Omental fat pad (tissue), 4 donors: ENCODE data around the gene ZBED5. TPM values are rescaled to one million over a fixed set of nuclear protein-coding genes. Genes with fewer than 3 reads are reported as not detected.
A peak's percentile ranks its signal among the peaks of the same experiment; 100 is the strongest.

ENCODE experiments used
- ATAC-seq: fragments of 150-250 bp; one replicate; pipeline ENCODE4 v1.9.1; 2016; ENCODE audit warnings: mild to moderate bottlenecking, moderate library complexity; ENCODE audit not compliant: low FRiP score
- DNase-seq: peaks from one replicate; pipeline ENCODE4 v3.0.0-alpha.2; 2019; ENCODE audit warnings: low spot score
- total RNA-seq, 4 donors: library from RNA; depleted of rRNA; stranded (reverse); fragments of >200 nt; gene quantifications; one replicate each; pipeline ENCODE4 v1.1.0, GENCODE V29; 2016
- TF ChIP-seq, protein P1 (sequence below), 3 donors: fragments of 450-650 bp; IDR thresholded peaks; one replicate each; pipeline ENCODE4 v1.5.1; 2016 to 2017; ENCODE audit warnings: antibody characterized with exemption in 3 of 3, mild to moderate bottlenecking in 3 of 3, moderate library complexity in 2 of 3

Gene ZBED5
- total RNA-seq, 4 donors from 2014 or later = 16.5 to 44.0 (median 22.6) TPM

DNA sequence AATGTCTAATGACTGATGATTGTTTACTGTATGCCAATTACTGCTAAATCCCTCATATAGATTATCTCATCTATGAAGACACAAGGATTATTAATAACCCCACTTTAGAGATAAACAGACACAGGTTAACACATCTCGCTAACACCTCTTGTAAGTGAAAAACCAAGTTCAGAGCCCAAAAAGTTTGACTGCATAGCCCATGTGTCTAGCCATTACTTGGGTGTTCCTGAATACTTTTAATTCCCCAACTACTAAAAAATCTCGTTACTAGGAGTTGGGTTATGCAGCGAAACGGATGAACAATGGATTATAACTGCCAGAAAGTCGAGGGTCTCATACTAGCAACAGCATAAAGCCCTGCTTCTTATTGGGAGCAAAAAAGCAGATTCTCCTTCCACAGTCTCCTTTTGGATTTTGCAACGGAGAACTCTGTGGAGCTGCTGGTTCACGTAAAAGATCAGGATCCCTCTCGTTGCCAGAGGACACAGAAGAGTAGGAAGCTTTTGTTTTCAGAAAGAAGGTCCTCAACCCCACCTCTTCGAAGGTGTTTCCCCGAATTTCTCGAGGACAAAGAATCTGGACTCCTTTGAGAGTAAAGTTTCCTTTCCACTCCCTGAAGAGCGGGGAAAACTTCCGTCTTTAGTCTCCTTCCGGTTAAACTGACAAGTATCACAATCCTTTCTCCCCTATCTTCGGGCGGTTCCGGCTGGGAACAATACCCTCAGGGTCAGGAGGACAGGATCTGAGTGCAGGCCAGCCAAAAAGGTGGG is 979 bp downstream of the ZBED5 start:
- no peak for DNase-seq
- peak; percentile 2 for ATAC-seq
- TF ChIP-seq, protein P1, sequence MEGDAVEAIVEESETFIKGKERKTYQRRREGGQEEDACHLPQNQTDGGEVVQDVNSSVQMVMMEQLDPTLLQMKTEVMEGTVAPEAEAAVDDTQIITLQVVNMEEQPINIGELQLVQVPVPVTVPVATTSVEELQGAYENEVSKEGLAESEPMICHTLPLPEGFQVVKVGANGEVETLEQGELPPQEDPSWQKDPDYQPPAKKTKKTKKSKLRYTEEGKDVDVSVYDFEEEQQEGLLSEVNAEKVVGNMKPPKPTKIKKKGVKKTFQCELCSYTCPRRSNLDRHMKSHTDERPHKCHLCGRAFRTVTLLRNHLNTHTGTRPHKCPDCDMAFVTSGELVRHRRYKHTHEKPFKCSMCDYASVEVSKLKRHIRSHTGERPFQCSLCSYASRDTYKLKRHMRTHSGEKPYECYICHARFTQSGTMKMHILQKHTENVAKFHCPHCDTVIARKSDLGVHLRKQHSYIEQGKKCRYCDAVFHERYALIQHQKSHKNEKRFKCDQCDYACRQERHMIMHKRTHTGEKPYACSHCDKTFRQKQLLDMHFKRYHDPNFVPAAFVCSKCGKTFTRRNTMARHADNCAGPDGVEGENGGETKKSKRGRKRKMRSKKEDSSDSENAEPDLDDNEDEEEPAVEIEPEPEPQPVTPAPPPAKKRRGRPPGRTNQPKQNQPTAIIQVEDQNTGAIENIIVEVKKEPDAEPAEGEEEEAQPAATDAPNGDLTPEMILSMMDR (IDR thresholded peaks at IDR 0.05) = no peak

DNA sequence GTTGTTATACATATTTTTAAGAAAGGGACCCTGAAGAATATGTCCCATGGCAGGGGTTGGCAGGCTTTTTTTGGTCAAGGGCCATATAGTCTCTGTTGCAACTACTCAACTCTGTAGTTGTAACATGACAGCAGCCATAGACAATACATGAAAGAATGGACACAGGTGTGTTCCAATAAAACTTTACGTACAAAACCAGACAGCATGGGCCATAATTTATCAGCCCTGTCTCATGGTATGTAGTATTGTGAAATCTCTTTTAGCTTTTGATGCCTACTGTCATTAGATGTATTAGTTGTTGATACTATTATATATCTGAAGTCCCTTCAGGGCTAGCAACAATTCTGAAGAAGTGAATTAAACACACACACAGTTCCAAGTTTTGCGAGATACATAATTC is 2.6 kb downstream of the ZBED5 start:
- no peak for DNase-seq
- TF ChIP-seq, protein P1 (IDR thresholded peaks at IDR 0.05) = no peak
- no peak for ATAC-seq

DNA sequence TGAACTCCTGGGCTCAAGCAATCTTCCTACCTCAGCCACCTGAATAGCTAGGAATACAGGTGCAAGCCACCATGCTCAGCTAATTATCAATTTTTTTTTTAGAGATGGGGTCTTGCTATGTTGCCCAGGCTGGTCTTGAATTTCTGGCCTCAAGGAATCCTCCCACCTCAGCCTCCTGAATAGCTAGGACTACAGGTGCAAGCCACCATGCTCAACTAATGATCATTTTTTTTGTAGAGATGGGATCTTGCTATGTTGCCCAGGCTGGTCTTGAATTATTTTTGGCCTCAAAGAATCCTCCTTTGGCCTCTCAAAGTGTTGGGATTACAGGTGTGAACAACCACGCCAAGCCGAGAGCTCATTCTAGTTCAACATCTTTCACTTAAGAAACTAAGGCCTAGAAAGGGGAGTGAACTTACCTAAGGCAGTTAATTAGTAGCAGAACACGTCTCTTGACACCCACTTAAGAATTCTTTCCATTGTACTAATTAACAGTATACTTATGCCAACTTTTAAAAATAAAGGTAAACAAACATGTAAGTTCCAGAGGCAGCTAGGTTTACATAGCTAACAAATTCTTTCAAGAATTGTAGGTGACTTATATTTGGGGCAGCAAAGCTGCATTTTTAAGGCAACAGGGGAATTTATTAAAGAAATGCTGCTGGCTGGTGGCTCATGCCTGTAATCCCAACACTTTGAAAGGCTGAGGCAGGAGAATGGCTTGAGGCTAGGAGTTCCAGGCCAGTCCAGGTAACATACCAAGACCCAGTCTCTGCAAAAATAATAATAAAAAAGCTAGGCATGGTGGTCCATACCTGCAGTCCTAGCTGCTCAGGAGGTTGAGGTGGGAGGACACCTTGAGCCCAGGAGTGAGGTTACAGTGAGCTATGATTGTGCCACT is 9.6 kb downstream of the ZBED5 start:
- DNase-seq = no peak
- TF ChIP-seq, protein P1 (IDR thresholded peaks at IDR 0.05) = no peak
- no peak for ATAC-seq

DNA sequence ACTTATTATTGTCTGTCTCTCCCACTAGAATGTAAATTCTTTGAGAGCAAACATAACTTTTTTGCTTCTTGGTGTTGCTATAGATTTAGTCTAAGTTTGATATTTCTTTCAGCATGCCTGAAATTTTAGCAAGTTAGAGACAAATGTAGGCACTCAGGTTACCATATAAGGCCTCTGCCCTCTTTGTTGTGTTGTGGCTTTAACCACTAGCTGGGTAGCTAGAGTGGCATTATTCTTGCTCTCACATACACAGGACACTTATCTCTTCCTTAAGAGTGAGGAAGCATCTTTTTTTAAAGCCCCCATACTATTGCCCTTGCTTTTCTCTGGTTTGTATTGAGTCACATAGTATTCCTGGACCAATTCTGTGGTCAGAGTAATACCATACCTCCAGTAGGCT is 11.2 kb downstream of the ZBED5 start:
- ATAC-seq (no peak), DNase-seq (no peak)
- TF ChIP-seq, protein P1 (IDR thresholded peaks at IDR 0.05) = no peak

DNA sequence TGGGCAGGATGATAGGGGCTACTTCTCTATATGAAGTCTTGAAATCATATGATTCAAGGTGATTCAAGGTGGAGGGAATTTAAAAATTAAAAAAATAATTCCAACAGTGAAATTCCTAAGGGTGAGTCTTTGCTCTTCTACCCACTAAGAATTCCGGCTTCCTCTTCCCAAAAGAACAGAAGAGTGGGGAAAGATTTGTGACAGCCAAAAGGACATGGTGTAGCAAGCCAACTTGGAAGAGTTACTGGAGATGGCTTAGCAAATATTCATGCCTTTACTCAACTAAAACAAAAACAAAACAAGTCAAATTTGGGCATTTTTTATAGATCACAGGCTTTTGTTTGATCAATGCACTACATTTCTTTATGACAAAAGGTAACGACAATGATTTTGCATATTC is 12.3 kb downstream of the ZBED5 start:
- DNase-seq (no peak), ATAC-seq (no peak)
- TF ChIP-seq, protein P1 (IDR thresholded peaks at IDR 0.05) = no peak

DNA sequence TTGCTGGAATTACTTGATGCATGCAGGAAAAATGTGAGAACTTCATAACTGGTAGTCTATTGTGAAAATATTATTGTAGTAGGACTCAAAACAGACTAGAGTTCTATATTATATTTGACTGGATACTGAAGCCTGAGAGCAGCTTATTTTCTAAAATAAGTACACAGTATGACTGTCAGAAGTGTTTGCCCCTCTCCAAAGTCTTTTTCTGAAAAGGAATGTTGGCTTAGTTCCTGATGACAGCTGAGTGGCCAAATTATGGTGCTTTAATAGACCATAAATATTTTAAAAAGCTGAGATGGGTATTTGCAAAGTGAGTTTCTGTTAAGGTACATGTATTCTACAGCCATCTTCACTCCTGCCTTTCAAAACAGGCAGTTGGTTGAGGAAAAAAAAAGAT is 13.1 kb downstream of the ZBED5 start:
- TF ChIP-seq, protein P1 (IDR thresholded peaks at IDR 0.05) = no peak
- no peak for ATAC-seq
- no peak for DNase-seq
